K562 (cell line): ENCODE results near the gene ZSCAN22. TPM values are rescaled to one million over a fixed set of nuclear protein-coding genes. Genes with fewer than 3 reads are reported as not detected.

ENCODE experiments used
- CBFA2T3 ChIP-seq: fragments of 450-650 bp; IDR thresholded peaks from 2 replicates; pipeline ENCODE4 v1.6.1; 2017
- CHD4 ChIP-seq: fragments of 200-600 bp; sonication (generic); IDR thresholded peaks from 3 replicates; pipeline ENCODE4 v1.6.1; 2012; ENCODE audit warnings: low read depth, mild to moderate bottlenecking, mixed read lengths, low read length, inconsistent platforms; ENCODE audit not compliant: insufficient read depth, insufficient replicate concordance, poor library complexity, severe bottlenecking
- CTCFL ChIP-seq: IDR thresholded peaks from 2 replicates; pipeline ENCODE4 v1.6.1; 2011; ENCODE audit warnings: borderline replicate concordance, low read depth, mild to moderate bottlenecking, moderate library complexity, low read length; ENCODE audit not compliant: insufficient read depth, poor library complexity, severe bottlenecking
- ETS1 ChIP-seq: conservative IDR thresholded peaks from 2 replicates; pipeline ENCODE4 v1.6.1; 2011; ENCODE audit warnings: low read depth, mild to moderate bottlenecking, low read length; ENCODE audit not compliant: control insufficient read depth
- FOS ChIP-seq: IDR thresholded peaks from 3 replicates; pipeline ENCODE4 v1.6.1; 2011; ENCODE audit not compliant: insufficient read length; ENCODE audit errors: extremely low read depth
- IRF1 ChIP-seq: sonication (generic); formaldehyde crosslinking; IDR thresholded peaks from 2 replicates; pipeline ENCODE4 v1.8.0; 2022; ENCODE audit warnings: missing genetic modification reagents, mild to moderate bottlenecking, borderline replicate concordance
- MAFF ChIP-seq: IDR thresholded peaks from 2 replicates; pipeline ENCODE4 v1.6.1; 2012; ENCODE audit warnings: low read length, improper control_type of control experiment
- PTBP1 ChIP-seq: fragments of 200-400 bp; formaldehyde crosslinking; IDR thresholded peaks from 2 replicates; pipeline ENCODE4 v1.6.1; 2017; ENCODE audit warnings: low read depth, low read length
- RBM39 ChIP-seq: fragments of 200-400 bp; formaldehyde crosslinking; optimal IDR thresholded peaks from 2 replicates; pipeline ENCODE3; 2018; ENCODE audit warnings: low read depth, low read length
- SLC30A9 ChIP-seq: fragments of 250-450 bp; sonication (Bioruptor Pico); IDR thresholded peaks from 2 replicates; pipeline ENCODE4 v1.8.0; 2022; ENCODE audit warnings: mild to moderate bottlenecking, moderate library complexity
- SNAPC5 ChIP-seq: fragments of 250-450 bp; sonication (Bioruptor Pico); IDR thresholded peaks from 2 replicates; pipeline ENCODE4 v1.8.0; 2021; ENCODE audit warnings: moderate library complexity, mild to moderate bottlenecking, inconsistent platforms
- STAT6 ChIP-seq: sonication (generic); formaldehyde crosslinking; IDR thresholded peaks from 2 replicates; pipeline ENCODE4 v1.8.1; 2023; ENCODE audit warnings: mild to moderate bottlenecking, missing genetic modification reagents
- TAL1 ChIP-seq: fragments of 450-650 bp; IDR thresholded peaks from 2 replicates; pipeline ENCODE4 v1.6.1; 2016; ENCODE audit warnings: mild to moderate bottlenecking
- U2AF2 ChIP-seq: fragments of 200-400 bp; formaldehyde crosslinking; optimal IDR thresholded peaks from 2 replicates; pipeline ENCODE3; 2017; ENCODE audit warnings: low read depth, mild to moderate bottlenecking, low read length
- XRCC3 ChIP-seq: fragments of 450-650 bp; IDR thresholded peaks from 2 replicates; pipeline ENCODE4 v1.6.1; 2017; ENCODE audit warnings: mild to moderate bottlenecking, moderate library complexity
- ZNF212 ChIP-seq: fragments of 450-650 bp; formaldehyde crosslinking; IDR thresholded peaks from 2 replicates; pipeline ENCODE4 v1.4.0; 2020; ENCODE audit warnings: mild to moderate bottlenecking
- ZNF280A ChIP-seq: fragments of 450-650 bp; IDR thresholded peaks from 2 replicates; pipeline ENCODE4 v1.6.1; 2018; ENCODE audit warnings: mild to moderate bottlenecking, low read depth; ENCODE audit not compliant: partially characterized antibody
- ZNF384 ChIP-seq: IDR thresholded peaks from 2 replicates; pipeline ENCODE4 v1.6.1; 2012; ENCODE audit warnings: low read depth, low read length, improper control_type of control experiment
- polyA plus RNA-seq, 8 experiments: library from polyadenylated mRNA; depleted of rRNA in 4 of 8; stranded (reverse) in 5 of 8; unstranded in 3 of 8; fragments of >200 nt; fragmentation: Nextera tagmentation in 2 of 8; fragmentation: Illumina TruSeq in 1 of 8; extraction: Ambion mirVana in 2 of 8; extraction: Trizol in 1 of 8; gene quantifications; 2 replicates each; pipeline versions ENCODE4 v1.2.1 to v1.2.3, GENCODE V29; 2011 to 2014; ENCODE audit warnings: inconsistent platforms in 1 of 8, missing spikeins in 1 of 8
- total RNA-seq, 7 experiments: library from RNA; depleted of rRNA in 6 of 7; stranded (reverse); fragments of >200 nt in 6 of 7; fragmentation: Illumina TruSeq in 2 of 7; extraction: Trizol in 2 of 7; gene quantifications; 2 replicates each; pipeline versions ENCODE4 v1.2.1 to v1.2.3, GENCODE V29; 2011 to 2021; ENCODE audit warnings: low replicate concordance in 1 of 7

The ZSCAN22 gene
- total and polyA plus RNA-seq, 9 of the 15 experiments (the other 6 are each of a cell fraction or from before 2014, with no cell fraction given): 0.98 to 5.3 (median 3.0) TPM

- TF ChIP-seq CBFA2T3 (no peak), IRF1 (CRISPR knock-in tag) (no peak), RBM39 (no peak), PTBP1 (no peak), FOS (no peak), SNAPC5 (CRISPR knock-in tag) (no peak), XRCC3 (no peak), ZNF280A (no peak), STAT6 (0 out of 2 replicates have a peak, but pooled peaks have one; percentile 15), ZNF212 (CRISPR knock-in tag) (no peak), ZNF384 (no peak), SLC30A9 (CRISPR knock-in tag) (no peak), MAFF (no peak), CTCFL (no peak), U2AF2 (no peak), CHD4 (no peak), ETS1 (no peak; the same call in 1 of the 2 replicates), TAL1 (no peak)
Observed at GRCh38 chr19:58346961-58347929, 20.5 kb downstream of the ZSCAN22 start (continued).
